ENCODE results near the gene NKPD1. TPM values are rescaled to one million over a fixed set of nuclear protein-coding genes. Genes with fewer than 3 reads are reported as not detected.

Gene NKPD1
- total and polyA plus RNA-seq, 2 donors (not counting 3 experiments of a cell fraction or from before 2014, with no cell fraction given), result 0.04 TPM; not detected in 1

- H4K20me1 ChIP-seq (replicated peaks; ENCODE audit: control insufficient read depth, extremely low read depth, insufficient read depth, low read length), result no peaks in the 10 kb centered on the region
- H3K4me3 ChIP-seq (replicated peaks in 1 of 3; ENCODE audit: insufficient read depth in 1 of 3, low read depth in 1 of 3, low read length in 3 of 3), result no peak overlapping the region
- dilution Hi-C loops (cut with MboI; ENCODE audit: extremely low pct_ligation_motif_present, low sequenced_read_pairs) (no loop called here), intact Hi-C loops (cut with micrococcal nuclease) (no loop called here)
- FAIRE-seq (no peak), DNase-seq (ENCODE audit: low read depth, low spot score) (no peak)
- peaks cover 0 to 6% of the 10 kb centered on the region in 2 experiments for H3K36me3 ChIP-seq (ENCODE audit: control insufficient read depth in 2 of 2, extremely low read depth in 1 of 2, insufficient read depth in 2 of 2, low read length in 2 of 2)
- H3K9ac ChIP-seq (replicated peaks; ENCODE audit: extremely low read depth, insufficient read depth, low read length), result no peak overlapping the region
- POLR2A ChIA-PET, result no interaction called here
- TF ChIP-seq POLR2AphosphoS5 (IDR thresholded peaks at IDR 0.05; ENCODE audit: insufficient read depth, low read depth, low read length), result no peak
- no peak for TF ChIP-seq FOS (IDR thresholded peaks at IDR 0.05; ENCODE audit: borderline replicate concordance, insufficient read depth, low read length)
- no peak for TF ChIP-seq POLR2A (IDR thresholded peaks at IDR 0.05; ENCODE audit: low read depth, low read length)
- no peak for TF ChIP-seq JUN (IDR thresholded peaks at IDR 0.05; ENCODE audit: borderline replicate concordance, insufficient read depth, insufficient read length, low read depth)
- TF ChIP-seq MAX (IDR thresholded peaks at IDR 0.05; ENCODE audit: insufficient read depth, insufficient read length), result no peak
- TF ChIP-seq, protein P1, sequence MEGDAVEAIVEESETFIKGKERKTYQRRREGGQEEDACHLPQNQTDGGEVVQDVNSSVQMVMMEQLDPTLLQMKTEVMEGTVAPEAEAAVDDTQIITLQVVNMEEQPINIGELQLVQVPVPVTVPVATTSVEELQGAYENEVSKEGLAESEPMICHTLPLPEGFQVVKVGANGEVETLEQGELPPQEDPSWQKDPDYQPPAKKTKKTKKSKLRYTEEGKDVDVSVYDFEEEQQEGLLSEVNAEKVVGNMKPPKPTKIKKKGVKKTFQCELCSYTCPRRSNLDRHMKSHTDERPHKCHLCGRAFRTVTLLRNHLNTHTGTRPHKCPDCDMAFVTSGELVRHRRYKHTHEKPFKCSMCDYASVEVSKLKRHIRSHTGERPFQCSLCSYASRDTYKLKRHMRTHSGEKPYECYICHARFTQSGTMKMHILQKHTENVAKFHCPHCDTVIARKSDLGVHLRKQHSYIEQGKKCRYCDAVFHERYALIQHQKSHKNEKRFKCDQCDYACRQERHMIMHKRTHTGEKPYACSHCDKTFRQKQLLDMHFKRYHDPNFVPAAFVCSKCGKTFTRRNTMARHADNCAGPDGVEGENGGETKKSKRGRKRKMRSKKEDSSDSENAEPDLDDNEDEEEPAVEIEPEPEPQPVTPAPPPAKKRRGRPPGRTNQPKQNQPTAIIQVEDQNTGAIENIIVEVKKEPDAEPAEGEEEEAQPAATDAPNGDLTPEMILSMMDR (IDR thresholded peaks at IDR 0.05; ENCODE audit: extremely low read depth in 1 of 2, insufficient read depth in 1 of 2, low read depth in 1 of 2, low read length in 2 of 2), result no peak
- TF ChIP-seq GATA2 (IDR thresholded peaks at IDR 0.05; ENCODE audit: insufficient read depth, insufficient read length, low read depth, low read length), result no peak
- no peak for TF ChIP-seq EZH2 (IDR thresholded peaks at IDR 0.05; ENCODE audit: borderline replicate concordance, low read depth, low read length, severe bottlenecking)
- H3K27me3 ChIP-seq (ENCODE audit: control insufficient read depth in 2 of 2, insufficient read depth in 2 of 2, low read length in 2 of 2), result peaks cover 6 to 13% of the 10 kb centered on the region in 2 experiments
- H3K9me1 ChIP-seq (replicated peaks; ENCODE audit: control insufficient read depth, extremely low read depth, insufficient read depth, low read length), result no peaks in the 10 kb centered on the region
- no TSS peak for BruUV-seq (replicated peaks)
- CTCF ChIA-PET, result interaction anchor here (1.7 kb wide), 1 partner anchor 17 kb away, joined by 7 read pairs; no protein-coding TSS in a partner anchor
- no peak overlapping the region for H2AFZ ChIP-seq (ENCODE audit: low read depth, low read length)
- H3K79me2 ChIP-seq (ENCODE audit: control insufficient read depth, insufficient read depth, low read length), result no peaks in the 10 kb centered on the region
- no peak overlapping the region for H3K4me2 ChIP-seq (ENCODE audit: insufficient read depth, low read length)
- no peaks in the 10 kb centered on the region for H3K9me3 ChIP-seq (replicated peaks; ENCODE audit: control insufficient read depth, insufficient read depth, low read length)
- peaks cover 4% of the 10 kb centered on the region for H3K4me1 ChIP-seq (ENCODE audit: control insufficient read depth, extremely low read depth, insufficient read depth, low read length)
- H3K27ac ChIP-seq (ENCODE audit: insufficient read depth, low read depth, low read length), result no peak overlapping the region
Measured at GRCh38 chr19:45147835-45148676, 12.7 kb downstream of the NKPD1 start.

Measured in endothelial cell of umbilical vein (primary cell).